Measurements from ENCODE around the gene SPATA3.

DNA sequence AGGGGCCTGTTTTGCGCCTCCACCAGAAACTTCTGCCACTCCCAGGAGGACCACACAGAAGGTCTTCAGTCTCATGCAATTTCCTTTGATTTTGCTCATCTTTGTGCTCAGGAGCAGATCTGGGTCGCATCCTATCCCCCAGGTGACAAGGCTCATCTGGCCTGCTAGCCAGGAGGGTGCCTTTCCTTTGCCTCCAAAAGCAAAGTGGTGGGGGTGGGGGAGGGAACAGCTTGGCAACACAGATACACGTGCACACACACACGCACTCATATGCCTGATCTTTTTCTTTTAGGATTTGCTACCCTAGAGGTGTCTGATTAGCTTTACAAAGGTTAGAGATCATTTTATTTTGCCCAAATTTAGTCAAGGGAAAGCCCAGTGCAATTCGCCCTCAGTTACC is 13.8 kb upstream of the SPATA3 start:
- TF ChIP-seq, protein P1, sequence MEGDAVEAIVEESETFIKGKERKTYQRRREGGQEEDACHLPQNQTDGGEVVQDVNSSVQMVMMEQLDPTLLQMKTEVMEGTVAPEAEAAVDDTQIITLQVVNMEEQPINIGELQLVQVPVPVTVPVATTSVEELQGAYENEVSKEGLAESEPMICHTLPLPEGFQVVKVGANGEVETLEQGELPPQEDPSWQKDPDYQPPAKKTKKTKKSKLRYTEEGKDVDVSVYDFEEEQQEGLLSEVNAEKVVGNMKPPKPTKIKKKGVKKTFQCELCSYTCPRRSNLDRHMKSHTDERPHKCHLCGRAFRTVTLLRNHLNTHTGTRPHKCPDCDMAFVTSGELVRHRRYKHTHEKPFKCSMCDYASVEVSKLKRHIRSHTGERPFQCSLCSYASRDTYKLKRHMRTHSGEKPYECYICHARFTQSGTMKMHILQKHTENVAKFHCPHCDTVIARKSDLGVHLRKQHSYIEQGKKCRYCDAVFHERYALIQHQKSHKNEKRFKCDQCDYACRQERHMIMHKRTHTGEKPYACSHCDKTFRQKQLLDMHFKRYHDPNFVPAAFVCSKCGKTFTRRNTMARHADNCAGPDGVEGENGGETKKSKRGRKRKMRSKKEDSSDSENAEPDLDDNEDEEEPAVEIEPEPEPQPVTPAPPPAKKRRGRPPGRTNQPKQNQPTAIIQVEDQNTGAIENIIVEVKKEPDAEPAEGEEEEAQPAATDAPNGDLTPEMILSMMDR (IDR thresholded peaks at IDR 0.05 in 4 of 5, conservative IDR thresholded peaks at IDR 0.05 in 1 of 5): no peak
- no peak for TF ChIP-seq POLR2A (IDR thresholded peaks at IDR 0.05)

Measured in gastrocnemius medialis (tissue), 4 donors.